Liver (tissue), 9 donors: ENCODE measurements around the gene GATM. TPM values are rescaled to one million over a fixed set of nuclear protein-coding genes. Genes with fewer than 3 reads are reported as not detected.

ENCODE experiments used
- DNase-seq: peaks from one replicate; pipeline ENCODE4 v3.0.0-alpha.2; 2017; ENCODE audit warnings: low spot score
- H3K27ac ChIP-seq, 2 donors: one replicate each; pipeline ENCODE4 v1.7.0; 2013; ENCODE audit warnings: inconsistent platforms in 2 of 2, low read length in 2 of 2, control low read depth in 1 of 2, low read depth in 1 of 2, mild to moderate bottlenecking in 1 of 2
- H3K27me3 ChIP-seq, 4 donors: one replicate each; pipeline versions ENCODE4 v1.6.1 to v1.7.0; 2013; ENCODE audit warnings: low read length in 3 of 4, inconsistent platforms in 1 of 4, mild to moderate bottlenecking in 1 of 4, moderate library complexity in 1 of 4; ENCODE audit not compliant: control insufficient read depth in 4 of 4, insufficient read depth in 4 of 4
- H3K36me3 ChIP-seq, 4 donors: one replicate each; pipeline versions ENCODE4 v1.6.1 to v1.7.0; 2013; ENCODE audit warnings: low read length in 3 of 4, mild to moderate bottlenecking in 3 of 4, low read depth in 1 of 4, moderate library complexity in 1 of 4; ENCODE audit not compliant: control insufficient read depth in 4 of 4, insufficient read depth in 3 of 4
- H3K4me1 ChIP-seq, 4 donors: one replicate each; pipeline versions ENCODE4 v1.6.1 to v1.7.0; 2013; ENCODE audit warnings: low read length in 3 of 4, mild to moderate bottlenecking in 3 of 4, moderate library complexity in 1 of 4; ENCODE audit not compliant: control insufficient read depth in 4 of 4, insufficient read depth in 4 of 4
- H3K4me3 ChIP-seq, 3 donors: one replicate each; pipeline versions ENCODE4 v1.6.1 to v1.7.0; 2013; ENCODE audit warnings: low read length in 3 of 3, control low read depth in 1 of 3, low read depth in 1 of 3, mild to moderate bottlenecking in 1 of 3
- H3K9ac ChIP-seq, 2 donors: one replicate each; pipeline ENCODE4 v1.7.0; 2013; ENCODE audit warnings: low read length in 2 of 2, mild to moderate bottlenecking in 2 of 2, moderate library complexity in 2 of 2, control low read depth in 1 of 2, low read depth in 1 of 2
- H3K9me3 ChIP-seq, 4 donors: one replicate each; pipeline versions ENCODE4 v1.6.1 to v1.7.0; 2013; ENCODE audit warnings: low read length in 3 of 4; ENCODE audit not compliant: control insufficient read depth in 4 of 4
- EGR1 ChIP-seq, 2 donors: IDR thresholded peaks; 2 replicates each; pipeline ENCODE4 v1.6.1; 2016 to 2018; ENCODE audit warnings: antibody characterized with exemption in 2 of 2, low read depth in 2 of 2
- FOXA1 ChIP-seq: IDR thresholded peaks from 2 replicates; pipeline ENCODE4 v1.6.1; 2016; ENCODE audit warnings: antibody characterized with exemption
- FOXA2 ChIP-seq: IDR thresholded peaks from 2 replicates; pipeline ENCODE4 v1.6.1; 2016; ENCODE audit warnings: antibody characterized with exemption
- GABPA ChIP-seq, 2 donors: IDR thresholded peaks in 1 of 2; conservative IDR thresholded peaks in 1 of 2; 2 replicates each; pipeline ENCODE4 v1.6.1; 2016; ENCODE audit warnings: antibody characterized with exemption in 2 of 2, mild to moderate bottlenecking in 1 of 2, moderate library complexity in 1 of 2
- HNF4A ChIP-seq, 2 donors: conservative IDR thresholded peaks; 2 replicates each; pipeline ENCODE4 v1.6.1; 2016; ENCODE audit warnings: antibody characterized with exemption in 2 of 2, mild to moderate bottlenecking in 2 of 2
- NR2F2 ChIP-seq: IDR thresholded peaks from 2 replicates; pipeline ENCODE4 v1.6.1; 2016; ENCODE audit warnings: antibody characterized with exemption
- RAD21 ChIP-seq, 2 donors: IDR thresholded peaks; 2 replicates each; pipeline ENCODE4 v1.6.1; 2016; ENCODE audit warnings: antibody characterized with exemption in 2 of 2, mild to moderate bottlenecking in 2 of 2
- TAF1 ChIP-seq: conservative IDR thresholded peaks from 2 replicates; pipeline ENCODE4 v1.6.1; 2016; ENCODE audit warnings: antibody characterized with exemption, mild to moderate bottlenecking
- YY1 ChIP-seq: IDR thresholded peaks from 2 replicates; pipeline ENCODE4 v1.6.1; 2016; ENCODE audit warnings: antibody characterized with exemption, mild to moderate bottlenecking
- WGBS: extraction: QIAGEN DNeasy Blood & Tissue Kit; methylation state at CpG from one replicate; pipeline ENCODE4 v1.1.7; 2013; 5-methylcytosine and 5-hydroxymethylcytosine counted together
- polyA plus RNA-seq, 2 donors: library from polyadenylated mRNA; stranded (reverse) in 1 of 2; unstranded in 1 of 2; fragments of 200-250 nt in 1 of 2; fragments of >200 nt in 1 of 2; fragmentation: Nextera tagmentation in 1 of 2; extraction: Ambion mirVana in 1 of 2; gene quantifications; one replicate each; pipeline versions ENCODE4 v1.2.1 to v1.2.3, GENCODE V29; 2013 to 2015
- total RNA-seq, 2 donors: library from RNA; depleted of rRNA; stranded (reverse); fragments of >200 nt; gene quantifications; one replicate each; pipeline ENCODE4 v1.2.3, GENCODE V29; 2014
- TF ChIP-seq, protein P1 (sequence below): IDR thresholded peaks from 2 replicates; pipeline ENCODE4 v1.6.1; 2016; ENCODE audit warnings: antibody characterized with exemption, mild to moderate bottlenecking
- TF ChIP-seq, protein P2 (sequence below): fragments of 150-350 bp; IDR thresholded peaks from 2 replicates; pipeline ENCODE4 v1.5.1; 2017; ENCODE audit warnings: improper control_type of control experiment, low read depth, low read length; ENCODE audit not compliant: missing input control
- TF ChIP-seq, protein P3 (sequence below): IDR thresholded peaks from 2 replicates; pipeline ENCODE4 v1.6.1; 2016; ENCODE audit warnings: antibody characterized with exemption
- TF ChIP-seq, protein P4 (sequence below): IDR thresholded peaks from 2 replicates; pipeline ENCODE4 v1.6.1; 2016; ENCODE audit warnings: antibody characterized with exemption
- TF ChIP-seq, protein P5 (sequence below): IDR thresholded peaks from 2 replicates; pipeline ENCODE4 v1.6.1; 2016; ENCODE audit warnings: antibody characterized with exemption
- donor health status: healthy.
- donor health status: healthy.
- donor health status: healthy.
- donor health status: healthy.
- donor health status: healthy.

Gene GATM
- total and polyA plus RNA-seq, 4 donors = 401 to 1,079 (median 674) TPM

DNA sequence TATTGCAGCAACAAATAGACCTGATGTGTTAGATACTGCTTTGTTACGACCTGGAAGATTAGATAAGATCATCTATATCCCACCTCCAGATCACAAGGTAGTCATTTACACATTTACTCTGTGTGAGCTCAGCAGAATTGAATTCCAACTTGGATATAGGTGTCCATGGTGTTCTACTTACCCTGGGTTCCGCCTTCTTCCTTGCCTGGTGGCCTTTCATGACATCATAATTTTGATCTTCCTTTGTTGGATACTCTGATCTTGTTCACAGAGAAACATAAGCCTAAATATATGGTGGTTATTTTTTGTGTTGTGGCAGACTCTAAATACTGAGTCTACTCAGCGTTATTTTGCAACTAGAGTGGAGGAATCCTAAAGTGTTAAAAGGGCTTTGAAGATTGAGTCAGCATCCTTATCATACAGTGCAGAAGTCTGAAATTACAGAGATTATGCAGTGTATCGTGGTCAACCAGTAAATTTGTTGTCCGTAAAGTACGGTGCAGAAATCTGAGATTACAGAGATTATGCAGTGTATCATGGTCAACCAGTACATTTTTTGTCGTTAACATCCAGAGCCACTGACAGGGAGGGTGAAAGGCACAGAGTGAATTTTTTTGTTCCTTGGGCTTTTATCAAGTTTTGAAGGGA lies 39.1 kb upstream of the GATM start:
- TF ChIP-seq, protein P1, sequence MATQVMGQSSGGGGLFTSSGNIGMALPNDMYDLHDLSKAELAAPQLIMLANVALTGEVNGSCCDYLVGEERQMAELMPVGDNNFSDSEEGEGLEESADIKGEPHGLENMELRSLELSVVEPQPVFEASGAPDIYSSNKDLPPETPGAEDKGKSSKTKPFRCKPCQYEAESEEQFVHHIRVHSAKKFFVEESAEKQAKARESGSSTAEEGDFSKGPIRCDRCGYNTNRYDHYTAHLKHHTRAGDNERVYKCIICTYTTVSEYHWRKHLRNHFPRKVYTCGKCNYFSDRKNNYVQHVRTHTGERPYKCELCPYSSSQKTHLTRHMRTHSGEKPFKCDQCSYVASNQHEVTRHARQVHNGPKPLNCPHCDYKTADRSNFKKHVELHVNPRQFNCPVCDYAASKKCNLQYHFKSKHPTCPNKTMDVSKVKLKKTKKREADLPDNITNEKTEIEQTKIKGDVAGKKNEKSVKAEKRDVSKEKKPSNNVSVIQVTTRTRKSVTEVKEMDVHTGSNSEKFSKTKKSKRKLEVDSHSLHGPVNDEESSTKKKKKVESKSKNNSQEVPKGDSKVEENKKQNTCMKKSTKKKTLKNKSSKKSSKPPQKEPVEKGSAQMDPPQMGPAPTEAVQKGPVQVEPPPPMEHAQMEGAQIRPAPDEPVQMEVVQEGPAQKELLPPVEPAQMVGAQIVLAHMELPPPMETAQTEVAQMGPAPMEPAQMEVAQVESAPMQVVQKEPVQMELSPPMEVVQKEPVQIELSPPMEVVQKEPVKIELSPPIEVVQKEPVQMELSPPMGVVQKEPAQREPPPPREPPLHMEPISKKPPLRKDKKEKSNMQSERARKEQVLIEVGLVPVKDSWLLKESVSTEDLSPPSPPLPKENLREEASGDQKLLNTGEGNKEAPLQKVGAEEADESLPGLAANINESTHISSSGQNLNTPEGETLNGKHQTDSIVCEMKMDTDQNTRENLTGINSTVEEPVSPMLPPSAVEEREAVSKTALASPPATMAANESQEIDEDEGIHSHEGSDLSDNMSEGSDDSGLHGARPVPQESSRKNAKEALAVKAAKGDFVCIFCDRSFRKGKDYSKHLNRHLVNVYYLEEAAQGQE = no peak
- TF ChIP-seq NR2F2 (no peak), RAD21 (IDR thresholded peaks at IDR 0.05) (no peak), EGR1 (IDR thresholded peaks at IDR 0.05; ENCODE audit: low read depth in 2 of 2) (no peak), FOXA1 (no peak), YY1 (no peak), HNF4A (conservative IDR thresholded peaks at IDR 0.05) (no peak)
- TF ChIP-seq, protein P2, sequence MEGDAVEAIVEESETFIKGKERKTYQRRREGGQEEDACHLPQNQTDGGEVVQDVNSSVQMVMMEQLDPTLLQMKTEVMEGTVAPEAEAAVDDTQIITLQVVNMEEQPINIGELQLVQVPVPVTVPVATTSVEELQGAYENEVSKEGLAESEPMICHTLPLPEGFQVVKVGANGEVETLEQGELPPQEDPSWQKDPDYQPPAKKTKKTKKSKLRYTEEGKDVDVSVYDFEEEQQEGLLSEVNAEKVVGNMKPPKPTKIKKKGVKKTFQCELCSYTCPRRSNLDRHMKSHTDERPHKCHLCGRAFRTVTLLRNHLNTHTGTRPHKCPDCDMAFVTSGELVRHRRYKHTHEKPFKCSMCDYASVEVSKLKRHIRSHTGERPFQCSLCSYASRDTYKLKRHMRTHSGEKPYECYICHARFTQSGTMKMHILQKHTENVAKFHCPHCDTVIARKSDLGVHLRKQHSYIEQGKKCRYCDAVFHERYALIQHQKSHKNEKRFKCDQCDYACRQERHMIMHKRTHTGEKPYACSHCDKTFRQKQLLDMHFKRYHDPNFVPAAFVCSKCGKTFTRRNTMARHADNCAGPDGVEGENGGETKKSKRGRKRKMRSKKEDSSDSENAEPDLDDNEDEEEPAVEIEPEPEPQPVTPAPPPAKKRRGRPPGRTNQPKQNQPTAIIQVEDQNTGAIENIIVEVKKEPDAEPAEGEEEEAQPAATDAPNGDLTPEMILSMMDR = no peak
- TF ChIP-seq, protein P3, sequence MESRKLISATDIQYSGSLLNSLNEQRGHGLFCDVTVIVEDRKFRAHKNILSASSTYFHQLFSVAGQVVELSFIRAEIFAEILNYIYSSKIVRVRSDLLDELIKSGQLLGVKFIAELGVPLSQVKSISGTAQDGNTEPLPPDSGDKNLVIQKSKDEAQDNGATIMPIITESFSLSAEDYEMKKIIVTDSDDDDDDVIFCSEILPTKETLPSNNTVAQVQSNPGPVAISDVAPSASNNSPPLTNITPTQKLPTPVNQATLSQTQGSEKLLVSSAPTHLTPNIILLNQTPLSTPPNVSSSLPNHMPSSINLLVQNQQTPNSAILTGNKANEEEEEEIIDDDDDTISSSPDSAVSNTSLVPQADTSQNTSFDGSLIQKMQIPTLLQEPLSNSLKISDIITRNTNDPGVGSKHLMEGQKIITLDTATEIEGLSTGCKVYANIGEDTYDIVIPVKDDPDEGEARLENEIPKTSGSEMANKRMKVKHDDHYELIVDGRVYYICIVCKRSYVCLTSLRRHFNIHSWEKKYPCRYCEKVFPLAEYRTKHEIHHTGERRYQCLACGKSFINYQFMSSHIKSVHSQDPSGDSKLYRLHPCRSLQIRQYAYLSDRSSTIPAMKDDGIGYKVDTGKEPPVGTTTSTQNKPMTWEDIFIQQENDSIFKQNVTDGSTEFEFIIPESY = no peak
- TF ChIP-seq, protein P4, sequence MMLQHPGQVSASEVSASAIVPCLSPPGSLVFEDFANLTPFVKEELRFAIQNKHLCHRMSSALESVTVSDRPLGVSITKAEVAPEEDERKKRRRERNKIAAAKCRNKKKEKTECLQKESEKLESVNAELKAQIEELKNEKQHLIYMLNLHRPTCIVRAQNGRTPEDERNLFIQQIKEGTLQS = no peak
- TF ChIP-seq, protein P5, sequence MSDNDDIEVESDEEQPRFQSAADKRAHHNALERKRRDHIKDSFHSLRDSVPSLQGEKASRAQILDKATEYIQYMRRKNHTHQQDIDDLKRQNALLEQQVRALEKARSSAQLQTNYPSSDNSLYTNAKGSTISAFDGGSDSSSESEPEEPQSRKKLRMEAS = no peak
- DNase-seq = no peak
- 95% methylated on average over 7 of the region's 7 CpGs for WGBS
- H3K36me3 ChIP-seq = peaks cover 17 to 67% (median 53%) of the 10 kb centered on the region in 4 donors
- no peaks in the 10 kb centered on the region for H3K9me3 ChIP-seq
- H3K27me3 ChIP-seq = no peaks in the 10 kb centered on the region
- no peak overlapping the region for H3K4me3 ChIP-seq
- no peak overlapping the region for H3K9ac ChIP-seq
- no peak overlapping the region for H3K27ac ChIP-seq
- peaks cover 2 to 14% (median 4%) of the 10 kb centered on the region in 4 donors for H3K4me1 ChIP-seq

DNA sequence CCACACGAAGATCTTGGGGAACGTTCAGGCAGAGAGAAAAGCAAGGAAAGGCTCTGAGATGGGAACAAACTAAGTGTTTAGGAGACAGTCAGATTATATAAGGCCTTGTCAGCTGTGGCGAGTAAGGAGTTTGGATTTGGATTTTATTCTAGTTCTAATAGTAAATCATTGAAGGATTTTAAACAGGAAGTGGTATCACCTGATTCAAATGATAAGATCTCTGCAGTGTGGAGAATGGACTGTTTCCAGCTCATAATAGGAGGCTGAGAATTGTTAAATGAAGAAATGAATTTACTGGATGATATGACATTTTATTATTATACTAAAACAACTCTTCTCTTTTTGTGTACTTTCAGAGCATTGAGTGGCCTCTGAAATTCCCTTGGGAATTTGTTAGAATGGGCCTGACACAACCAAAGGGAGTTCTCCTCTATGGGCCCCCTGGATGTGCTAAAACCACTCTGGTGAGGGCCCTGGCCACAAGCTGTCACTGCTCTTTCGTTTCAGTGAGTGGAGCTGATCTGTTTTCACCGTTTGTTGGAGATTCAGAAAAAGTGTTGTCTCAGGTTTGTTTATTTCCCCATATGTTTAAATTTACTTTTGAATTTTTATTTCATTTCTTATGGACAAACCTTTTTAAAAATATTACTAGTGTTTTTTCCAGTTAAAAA lies 36.0 kb upstream of the GATM start:
- Histone ChIP-seq H3K27me3 (no peaks in the 10 kb centered on the region), H3K4me1 (peaks cover 2 to 14% (median 4%) of the 10 kb centered on the region in 4 donors), H3K9ac (no peak overlapping the region), H3K36me3 (peaks cover 13 to 71% (median 56%) of the 10 kb centered on the region in 4 donors), H3K9me3 (no peaks in the 10 kb centered on the region), H3K4me3 (no peak overlapping the region), H3K27ac (peak overlapping the region in 1 of 2 donors; percentile 44)
- 66% methylated on average over 5 of the region's 5 CpGs for WGBS
- DNase-seq = no peak
- TF ChIP-seq EGR1 (IDR thresholded peaks at IDR 0.05; ENCODE audit: low read depth in 2 of 2) (no peak), FOXA2 (no peak), TAF1 (no peak), RAD21 (IDR thresholded peaks at IDR 0.05) (no peak), HNF4A (conservative IDR thresholded peaks at IDR 0.05) (no peak), NR2F2 (no peak), GABPA (IDR thresholded peaks at IDR 0.05 in 1 of 2, conservative IDR thresholded peaks at IDR 0.05 in 1 of 2) (no peak)
- TF ChIP-seq, protein P5 = no peak
- TF ChIP-seq, protein P3 = no peak
- TF ChIP-seq, protein P2 = no peak
